NCI-H128 (cell line): ENCODE data around the gene COL5A1.
"Not testable (repeated sequence)": the region's sequence is repeated elsewhere in the genome, so short reads cannot be mapped to it uniquely, and the experiment has no call there.

Experiments used
- DNase-seq: peaks from one replicate; lab custom pipeline; 2025; ENCODE audit not compliant: unreplicated experiment; lab: John Stamatoyannopoulos, UW

Gene COL5A1

DNA sequence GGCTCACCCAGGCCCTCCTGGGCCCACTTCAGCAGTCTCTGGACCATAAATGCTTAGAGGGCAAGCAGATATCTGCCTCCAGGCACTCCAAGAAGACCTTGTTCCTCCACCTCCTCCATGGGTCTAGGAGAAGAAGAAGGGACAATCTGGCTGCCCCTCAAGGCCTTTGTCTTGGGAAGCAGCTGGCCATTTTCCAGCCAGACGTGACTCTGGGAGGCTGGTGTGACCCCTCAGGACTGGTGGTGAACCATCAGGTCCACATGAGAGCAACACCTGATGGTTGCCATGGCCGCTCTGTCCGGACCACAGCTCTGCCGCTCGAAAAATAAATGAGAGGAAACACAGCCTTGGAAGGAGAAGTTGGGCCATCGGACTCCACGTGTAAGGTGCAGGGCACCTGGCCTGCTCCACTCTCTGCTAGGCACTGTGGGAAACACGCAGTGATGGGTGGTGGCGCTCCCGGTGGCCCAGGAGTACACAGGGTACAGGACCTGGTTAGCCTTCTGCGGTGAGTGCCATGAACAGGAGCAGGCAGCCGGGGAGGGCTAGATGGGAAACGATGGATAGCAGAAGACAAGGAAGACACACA, 3.0 kb upstream of the COL5A1 start:
- DNase-seq: no peak

DNA sequence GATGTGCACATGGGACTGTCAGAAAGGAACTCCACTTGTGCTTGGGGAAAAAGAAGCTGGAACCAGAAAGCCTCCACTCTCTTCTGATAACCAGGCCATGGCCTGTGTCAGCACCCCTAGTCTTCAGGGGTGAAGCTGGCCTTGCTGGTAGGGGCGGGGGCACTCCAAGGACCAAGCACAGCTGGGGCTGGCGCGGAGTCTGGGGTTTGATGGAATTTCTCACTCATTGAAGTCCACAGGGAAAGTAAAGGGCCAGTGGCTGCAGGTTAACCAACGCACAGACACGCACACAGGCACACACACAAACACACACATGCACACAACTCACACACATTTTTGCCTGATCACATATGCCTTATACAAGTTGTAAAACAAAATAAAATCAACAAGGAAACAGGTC, 1.6 kb upstream of the COL5A1 start:
- DNase-seq: no peak

DNA sequence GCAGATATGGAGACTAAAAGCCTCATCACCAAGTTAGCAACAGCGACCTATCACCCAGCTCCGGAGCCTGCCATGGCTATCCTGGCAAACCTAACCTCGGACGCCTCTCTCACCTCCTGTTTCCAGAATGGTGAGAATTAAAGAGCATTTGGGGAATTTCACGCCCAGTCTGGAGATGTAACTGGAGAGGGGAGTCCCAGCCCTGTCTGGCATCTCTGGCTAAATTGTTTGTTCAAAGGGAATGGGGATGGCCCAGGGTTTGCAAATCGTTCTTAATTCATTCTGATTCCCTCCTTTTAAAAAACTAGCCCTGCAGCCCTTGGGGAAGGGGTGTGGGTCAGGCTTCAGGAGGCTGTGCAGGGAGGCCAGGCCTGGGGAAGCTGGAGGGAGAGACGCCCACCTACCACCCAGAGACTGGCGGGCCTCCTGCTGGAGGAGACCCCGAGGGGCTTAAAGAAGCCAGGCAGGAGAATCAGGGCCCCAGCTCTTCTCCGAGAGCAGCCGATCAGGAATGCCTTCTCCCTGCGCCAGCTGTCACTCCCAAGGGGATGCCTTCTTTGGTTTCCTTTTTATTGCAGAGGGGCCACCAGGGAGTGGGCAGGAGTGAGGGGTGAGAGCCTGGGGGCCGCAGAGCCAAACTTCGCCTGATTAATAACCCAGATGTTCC, 964 bp upstream of the COL5A1 start:
- no peak for DNase-seq

DNA sequence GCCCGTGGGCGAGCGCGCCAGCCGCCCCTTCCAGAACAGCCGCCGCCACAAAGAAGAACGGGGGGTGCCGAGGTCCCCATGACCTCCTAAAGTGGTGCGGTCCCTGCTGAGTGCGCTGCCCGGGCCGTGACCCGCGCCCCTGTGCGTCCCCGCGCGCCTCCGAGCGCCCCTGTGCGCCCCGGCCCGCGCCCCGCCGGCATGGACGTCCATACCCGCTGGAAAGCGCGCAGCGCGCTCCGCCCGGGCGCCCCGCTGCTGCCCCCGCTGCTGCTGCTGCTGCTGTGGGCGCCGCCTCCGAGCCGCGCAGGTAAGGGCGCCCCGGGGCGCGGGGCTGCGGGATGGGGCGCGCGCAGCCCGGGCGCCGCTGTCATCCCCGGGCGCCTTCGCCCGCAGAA, 384 bp downstream of the COL5A1 start:
- no peak for DNase-seq

DNA sequence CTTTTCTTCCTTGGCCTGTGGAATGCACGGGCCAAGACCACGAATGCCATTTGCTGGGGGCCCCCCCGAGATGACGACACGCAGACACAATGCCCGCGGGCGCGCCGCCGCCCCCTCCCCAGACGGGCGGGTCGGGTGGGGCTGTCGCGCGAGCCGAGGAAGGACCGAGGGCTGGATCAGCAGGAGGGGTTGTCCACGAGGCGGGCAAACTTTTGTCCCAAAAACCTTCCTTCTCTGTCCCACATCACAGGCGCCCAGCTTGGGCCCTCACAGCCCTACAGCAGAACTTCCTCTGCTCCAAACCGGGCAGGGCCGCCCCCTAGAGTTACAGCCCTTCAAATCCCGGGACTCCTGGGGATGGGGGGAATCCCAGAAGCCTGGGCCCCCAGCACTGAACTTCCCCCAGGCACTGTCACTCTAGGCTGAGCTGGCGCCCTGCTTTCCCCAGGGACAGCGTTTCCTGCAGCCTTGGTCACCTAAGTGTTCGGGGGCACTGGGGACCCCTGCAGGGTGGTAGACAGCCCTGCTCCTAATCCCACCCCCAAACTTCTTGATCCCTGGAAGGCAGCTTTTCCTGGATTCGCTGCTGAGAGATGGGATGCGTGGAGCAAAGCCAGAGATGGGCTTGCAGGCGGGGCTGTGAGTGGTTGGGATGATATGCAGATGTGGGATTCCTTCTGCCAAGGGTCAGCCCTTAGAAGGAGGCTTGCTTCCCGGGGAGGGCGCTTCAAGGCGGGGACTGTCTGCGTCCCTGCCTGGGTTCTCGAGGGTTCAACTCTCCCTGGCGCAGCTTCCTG, 980 bp downstream of the COL5A1 start:
- no peak for DNase-seq

DNA sequence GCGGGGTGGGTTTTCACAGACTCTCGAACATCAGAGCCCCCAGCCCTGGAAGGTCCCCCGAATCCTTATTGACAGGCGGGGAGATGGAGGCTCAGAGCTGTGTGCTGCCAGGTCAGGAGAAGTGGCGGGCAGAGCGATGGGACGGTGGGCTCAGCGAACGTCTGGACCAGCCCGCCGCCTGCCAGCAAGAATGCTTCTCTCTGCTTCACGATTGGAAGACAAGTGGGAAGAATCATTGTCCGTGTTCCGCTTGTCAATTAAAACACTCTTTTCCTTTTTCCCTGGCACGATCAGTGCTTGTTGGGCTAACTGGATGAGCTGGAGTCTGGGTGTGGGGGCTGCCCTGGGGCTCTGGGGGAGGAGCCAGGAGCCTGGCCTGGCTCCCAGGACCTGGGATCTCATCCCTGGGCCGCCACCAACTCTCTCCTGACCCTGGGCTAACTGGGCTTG, 1.6 kb downstream of the COL5A1 start:
- DNase-seq: no peak

DNA sequence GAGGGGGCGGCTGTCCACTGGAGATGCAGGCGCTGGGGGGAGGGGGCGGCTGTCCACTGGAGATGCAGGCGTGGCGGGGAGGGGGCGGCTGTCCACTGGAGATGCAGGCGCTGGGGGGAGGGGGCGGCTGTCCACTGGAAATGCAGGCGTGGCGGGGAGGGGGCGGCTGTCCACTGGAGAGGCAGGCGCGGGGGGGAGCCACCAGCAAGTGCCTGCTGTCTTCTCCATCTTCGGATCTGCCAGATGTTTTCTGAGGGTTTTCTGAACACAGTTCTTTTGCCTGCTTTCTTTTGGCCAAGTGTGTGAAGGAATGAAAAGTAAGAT, 2.8 kb downstream of the COL5A1 start:
- DNase-seq: not testable (repeated sequence)

DNA sequence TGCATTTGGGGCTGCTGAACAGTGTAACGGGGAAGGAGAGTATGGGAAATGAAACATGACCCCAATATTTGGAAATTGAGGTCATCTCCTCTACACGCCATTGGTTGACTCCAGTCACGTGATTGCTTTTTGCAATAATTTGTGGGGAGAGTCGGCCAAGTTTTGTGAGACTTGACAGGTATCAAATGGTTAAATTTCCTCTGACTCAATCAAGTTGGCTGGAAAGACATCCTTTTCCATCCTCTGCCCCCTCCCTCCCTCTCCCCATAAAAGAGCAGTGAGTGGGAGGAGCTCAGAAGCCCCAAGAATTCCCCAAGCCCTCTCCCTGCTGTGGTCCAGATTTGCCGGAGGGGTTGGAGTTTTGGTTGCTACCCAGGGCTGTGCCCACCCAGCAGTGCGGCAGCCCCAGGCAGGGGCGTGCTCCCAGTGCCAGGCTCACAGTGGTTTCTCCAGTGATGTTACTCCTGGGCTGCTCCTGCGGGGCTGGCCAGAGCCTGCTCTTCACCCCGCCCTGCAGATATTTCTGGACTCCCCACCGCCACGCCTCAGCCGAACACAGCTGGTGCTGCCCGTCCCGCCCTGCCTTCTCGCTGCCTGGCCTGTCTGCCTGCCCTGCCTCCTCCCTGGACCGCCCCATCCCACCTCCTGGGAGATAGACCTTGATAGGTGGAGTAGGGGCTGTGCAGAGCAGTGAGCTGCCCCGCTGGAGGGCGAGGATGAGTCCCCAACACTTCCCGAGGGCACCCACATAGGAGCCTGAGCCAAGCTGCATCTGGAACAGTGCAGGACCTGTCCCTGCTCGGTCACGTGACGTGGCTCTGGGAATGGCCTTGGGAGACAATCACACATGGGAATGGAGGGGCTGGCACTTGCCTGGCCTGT, 3.4 kb downstream of the COL5A1 start:
- DNase-seq: no peak

DNA sequence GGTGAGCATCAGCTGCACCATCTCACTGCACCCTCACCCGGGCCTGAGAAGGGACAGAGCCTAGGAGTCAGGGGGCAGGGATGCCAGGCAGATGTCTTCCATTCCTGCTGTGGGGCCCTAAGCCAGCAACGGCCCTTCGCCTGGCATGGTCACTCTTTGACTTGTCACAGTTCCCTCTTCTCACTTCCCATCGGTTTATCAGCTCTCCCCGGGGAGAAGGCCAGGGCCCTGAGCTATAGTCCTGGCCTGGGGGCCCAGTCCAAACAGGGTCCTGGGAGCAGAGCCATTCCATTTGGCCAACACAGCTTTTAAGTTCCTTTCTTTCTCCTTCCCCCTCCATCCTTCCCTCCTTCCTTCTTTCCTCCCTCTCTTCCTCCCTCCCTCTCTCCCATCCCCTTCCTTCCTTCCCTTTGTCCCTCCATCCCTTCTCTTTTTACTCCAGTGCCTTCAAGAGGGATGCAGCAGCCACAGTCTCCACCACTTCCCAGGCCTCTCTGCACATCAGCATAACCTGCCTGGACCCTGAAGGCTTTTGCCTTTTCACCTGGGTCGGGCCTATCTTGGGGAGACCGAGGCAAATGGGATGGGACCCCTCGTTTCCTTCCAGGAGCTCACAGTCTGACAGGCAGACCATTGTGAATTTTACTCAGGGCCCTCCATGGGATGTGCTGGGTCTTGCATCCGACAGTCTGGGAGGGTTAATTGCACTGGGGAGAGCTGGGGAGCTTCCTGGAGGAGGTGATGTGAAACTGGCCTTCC, 4.2 kb downstream of the COL5A1 start:
- no peak for DNase-seq

DNA sequence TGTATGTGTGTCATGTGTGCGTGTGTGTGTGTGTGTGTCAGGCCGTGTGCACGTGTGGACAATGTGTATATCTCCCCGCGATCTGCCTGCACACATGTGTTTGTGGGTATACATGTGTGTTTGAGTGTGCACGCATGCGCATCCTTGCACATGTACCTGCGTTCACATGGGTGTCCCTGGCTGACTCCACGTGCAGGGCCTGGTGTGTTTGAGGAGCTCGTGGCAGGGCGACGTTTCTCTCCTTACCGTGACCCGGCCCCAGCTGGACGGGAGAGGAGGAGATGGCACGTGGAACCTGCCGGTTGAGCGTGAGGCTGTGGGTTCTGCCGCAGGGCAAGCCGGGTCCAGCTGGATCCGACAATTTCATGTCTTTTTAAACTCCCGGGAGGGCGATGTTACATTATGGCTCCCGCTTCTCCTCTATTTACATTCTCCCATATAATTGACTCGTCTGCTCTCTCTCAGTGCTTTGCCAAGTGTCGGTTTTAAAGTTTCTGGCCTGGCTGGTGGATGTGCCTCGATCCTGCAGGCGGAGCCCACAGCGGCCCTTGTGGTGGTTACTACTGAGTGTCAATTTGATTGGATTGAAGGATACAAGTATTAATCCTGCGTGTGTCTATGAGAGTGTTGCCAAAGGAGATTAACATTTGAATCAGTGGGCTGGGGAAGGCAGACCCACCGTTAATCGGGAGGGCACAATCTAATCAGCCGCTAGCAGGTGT, 5.9 kb downstream of the COL5A1 start:
- no peak for DNase-seq

DNA sequence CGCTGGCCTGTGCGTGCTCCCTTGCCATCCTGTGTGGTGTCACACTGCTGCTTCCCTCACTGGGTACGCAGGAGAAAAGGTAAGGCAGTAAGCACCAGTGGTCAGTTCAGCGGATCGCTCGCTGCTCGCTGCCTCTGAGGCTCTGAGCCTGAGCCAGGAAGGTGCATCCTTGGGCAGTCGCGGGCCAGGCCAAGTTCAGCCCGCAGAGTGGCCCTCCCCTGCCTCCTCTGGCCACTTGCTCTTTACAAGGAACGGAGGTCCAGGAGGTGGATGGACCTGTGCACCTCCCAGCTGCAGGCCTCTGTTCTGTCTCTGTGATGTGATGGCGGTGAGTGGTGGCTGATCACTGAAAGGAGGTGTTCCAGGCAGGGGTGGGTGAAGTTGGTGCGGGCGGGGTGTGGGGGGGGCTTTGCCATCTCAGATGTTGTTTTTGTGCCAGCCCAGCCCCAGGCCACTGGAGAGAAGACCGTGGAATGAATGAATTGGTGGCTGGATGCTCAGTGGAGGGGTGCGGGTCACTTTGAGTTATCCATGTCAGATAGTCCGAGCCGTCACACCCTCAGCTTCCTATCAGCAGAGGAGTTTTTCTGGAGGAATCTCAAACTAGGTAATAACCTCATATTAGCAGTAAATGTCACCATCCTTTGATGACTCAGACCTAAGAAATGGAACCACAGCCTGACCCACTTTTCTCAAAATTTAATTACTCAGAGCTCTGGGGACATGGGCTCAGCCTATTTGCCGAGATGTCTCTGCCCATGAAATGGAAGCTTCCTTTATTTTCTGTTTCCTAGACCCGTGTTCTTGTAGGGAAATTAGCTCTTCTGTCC, 7.3 kb downstream of the COL5A1 start:
- no peak for DNase-seq

DNA sequence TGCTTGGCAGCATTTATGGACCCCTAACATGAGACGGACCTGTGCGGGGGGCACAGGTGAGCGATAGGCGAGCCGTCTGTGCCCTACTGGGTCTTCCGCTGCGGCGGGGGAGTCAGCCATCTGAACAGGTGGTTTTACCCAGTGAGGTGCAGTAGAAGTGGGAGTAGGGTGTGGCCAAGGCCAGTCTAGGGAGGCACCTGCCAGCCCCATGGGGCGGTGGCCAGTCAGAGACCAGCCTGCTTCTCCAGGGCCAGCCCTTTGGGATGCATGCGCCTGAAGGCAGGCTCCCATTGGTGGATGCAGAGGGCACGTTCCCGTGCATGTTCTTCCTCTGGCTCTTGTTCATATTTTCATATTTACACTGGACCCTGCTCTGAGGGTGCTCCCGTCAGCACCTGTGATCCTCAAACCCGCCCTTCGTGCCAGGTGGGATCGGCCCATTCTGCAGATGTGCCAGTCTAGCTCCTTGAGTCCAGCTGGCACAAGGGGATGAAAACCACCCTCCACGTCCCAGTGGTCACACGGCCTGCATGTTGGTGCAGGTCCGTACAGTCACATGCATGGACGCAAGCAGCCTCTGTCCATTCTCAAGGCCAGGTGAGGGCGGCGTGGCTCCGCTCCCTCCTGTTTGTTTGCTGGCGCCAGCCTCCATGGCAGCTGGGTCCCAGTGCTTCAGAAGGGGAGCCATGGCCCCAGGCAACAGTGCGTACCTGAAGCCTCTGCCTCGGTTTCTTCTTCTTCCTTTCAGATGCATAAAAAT, 9.0 kb downstream of the COL5A1 start:
- DNase-seq: no peak

DNA sequence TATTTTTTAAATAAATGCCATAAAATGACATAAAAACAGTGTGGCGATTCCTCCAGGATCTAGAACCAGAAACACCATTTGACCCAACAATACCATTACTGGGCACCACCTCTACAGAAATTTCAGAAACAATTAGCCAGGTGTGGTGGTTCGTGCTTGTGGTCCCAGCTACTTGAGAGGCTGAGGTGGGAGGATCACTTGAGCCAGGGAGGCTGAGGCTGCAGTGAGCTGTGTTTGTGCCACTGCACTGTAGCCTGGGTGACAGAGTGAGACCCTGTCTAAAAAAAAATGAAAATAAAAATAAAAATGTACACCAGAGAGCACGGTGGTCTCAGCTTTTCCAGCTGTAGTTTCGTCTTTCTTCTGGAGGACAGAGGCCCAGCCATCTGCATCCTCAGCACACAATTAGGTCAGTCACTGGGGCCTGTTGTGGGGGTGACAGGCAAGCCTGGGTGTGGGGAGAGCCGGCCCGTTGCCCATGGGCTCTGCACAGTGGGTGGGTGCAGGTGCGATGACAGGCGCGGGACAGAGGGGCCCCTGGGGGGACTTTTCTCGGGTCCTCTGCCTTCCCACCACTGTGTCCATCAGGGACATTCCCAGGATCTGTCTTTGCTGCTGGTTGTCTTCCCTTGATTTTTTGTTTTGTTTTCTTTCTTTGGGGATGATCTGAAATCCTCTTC, 9.8 kb downstream of the COL5A1 start:
- no peak for DNase-seq

DNA sequence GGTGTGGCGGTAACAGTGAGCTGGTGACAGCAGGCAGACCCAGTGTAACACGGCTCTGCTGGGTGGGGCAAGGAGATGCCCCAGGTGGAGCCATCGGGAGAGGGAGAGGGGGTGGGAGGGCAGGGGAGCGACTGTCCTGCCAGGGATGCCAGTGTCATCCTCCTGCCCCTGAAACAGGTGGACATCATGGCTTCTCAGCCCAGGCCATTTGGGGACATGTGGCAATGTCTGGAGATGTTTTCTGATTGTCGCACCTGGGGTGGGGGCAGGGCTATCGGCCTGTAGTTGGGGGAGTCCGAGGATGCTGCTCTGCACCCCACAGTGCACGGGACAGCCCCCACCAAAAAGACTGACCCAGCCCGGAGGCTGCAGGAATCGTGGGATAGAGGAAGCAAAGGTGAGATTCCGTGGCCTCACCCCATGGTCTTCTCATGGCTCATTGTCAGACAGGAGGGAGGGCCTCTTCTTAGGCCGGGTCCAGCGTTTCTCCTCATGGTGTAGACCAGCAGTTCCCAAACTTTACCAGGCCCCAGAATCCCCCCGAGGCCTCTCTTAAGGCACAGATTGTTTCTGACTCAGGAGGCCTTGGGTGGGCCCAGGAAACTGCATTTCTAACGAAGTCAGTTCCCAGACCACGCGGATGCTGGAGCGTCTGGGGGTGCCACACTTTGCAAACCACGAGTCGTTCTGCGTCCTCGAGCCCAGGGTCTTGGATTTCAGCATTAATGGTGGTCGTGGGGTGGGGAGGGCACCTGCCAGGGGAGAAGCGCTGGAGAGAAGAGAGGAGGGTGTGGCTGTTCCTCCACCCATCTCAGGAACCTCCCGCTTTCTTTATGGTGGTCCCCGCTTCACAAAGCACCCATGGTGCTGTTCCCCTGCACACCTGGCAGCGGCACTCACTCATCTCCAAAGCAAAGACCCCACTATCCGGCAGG, 11.0 kb downstream of the COL5A1 start:
- DNase-seq: no peak

DNA sequence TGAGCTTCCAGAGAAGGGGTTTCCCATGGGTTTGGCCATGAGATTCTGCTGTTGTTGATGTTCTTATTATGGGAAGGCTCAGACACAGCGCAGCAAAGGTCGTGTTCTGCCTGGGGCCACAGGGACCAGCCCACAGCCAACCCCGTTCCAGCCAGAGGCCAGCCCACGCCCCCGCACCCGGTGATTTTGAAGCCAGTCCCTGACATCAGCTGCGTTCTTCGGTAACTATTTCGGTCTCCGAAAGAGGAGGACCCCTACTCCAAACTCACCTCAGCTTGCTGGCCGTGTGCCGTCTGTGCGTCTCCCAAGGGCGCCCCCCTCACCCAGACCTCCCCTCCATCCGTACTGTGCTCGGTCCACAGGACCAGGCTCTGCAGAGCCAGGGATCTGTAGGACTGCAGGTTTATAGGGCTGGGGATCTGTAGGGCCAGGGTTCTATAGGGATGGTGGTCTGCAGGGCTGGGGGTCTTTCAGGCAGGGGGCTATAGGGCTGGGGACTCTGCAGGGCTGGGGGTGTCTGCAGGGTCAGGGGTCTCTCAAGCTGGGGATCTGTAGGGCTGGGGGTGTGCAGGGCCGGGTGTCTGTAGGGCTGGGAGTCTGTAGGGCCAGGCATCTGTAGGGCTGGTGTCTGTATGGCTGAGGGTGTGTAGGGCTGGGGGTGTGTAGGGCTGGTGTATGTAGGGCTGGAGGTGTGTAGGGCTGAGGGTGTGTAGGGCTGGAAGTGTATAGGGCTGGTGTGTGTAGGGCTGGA, 11.8 kb downstream of the COL5A1 start:
- no peak for DNase-seq

DNA sequence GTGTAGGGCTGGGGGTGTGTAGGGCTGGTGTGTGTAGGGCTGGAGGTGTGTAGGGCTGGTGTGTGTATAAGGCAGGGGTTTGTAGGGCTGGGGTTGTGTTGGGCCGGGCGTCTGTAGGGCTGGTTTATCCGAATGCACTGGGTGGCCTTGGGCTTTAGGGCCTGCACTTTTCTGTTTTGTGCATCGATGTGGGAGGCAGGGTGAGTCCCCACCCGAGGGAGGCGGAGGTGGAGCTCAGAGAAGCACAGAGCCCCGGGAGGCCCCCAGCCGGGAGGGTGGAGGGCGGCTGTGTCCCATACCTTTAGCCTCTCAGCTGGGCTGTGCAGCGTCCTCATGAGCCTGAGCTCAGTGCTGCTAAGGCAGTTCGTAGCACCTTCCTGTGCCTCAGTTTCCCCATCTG, 13.5 kb downstream of the COL5A1 start:
- no peak for DNase-seq
